PC-3 (cell line): ENCODE data around the gene GLB1L2. TPM values are rescaled to one million over a fixed set of nuclear protein-coding genes. Genes with fewer than 3 reads are reported as not detected.

ENCODE experiments used
- ATAC-seq: fragments of 200-7000 bp; cut with Tn5 transposase; 2 replicates; pipeline ENCODE4 v1.9.1; 2020; ENCODE audit warnings: mild to moderate bottlenecking, moderate library complexity
- BruUV-seq: library from RNA; stranded (reverse); fragments of 400-500 nt; replicated peaks from 2 replicates; lab custom pipeline; 2021; lab: Mats Ljungman, UMichigan
- CTCF ChIA-PET: fragments of 300-600 bp; sonication (Branson Sonifier 250); formaldehyde crosslinking; loops from one replicate; lab custom pipeline; 2022; ENCODE audit warnings: antibody characterized with exemption; lab: Charles Lee
- POLR2A ChIA-PET: fragments of 300-600 bp; sonication (Branson Sonifier 250); formaldehyde crosslinking; loops from one replicate; lab custom pipeline; 2022; ENCODE audit warnings: antibody characterized with exemption; ENCODE audit not compliant: unreplicated experiment; lab: Charles Lee
- DNase-seq: peaks from one replicate; pipeline ENCODE4 v3.0.0-alpha.2; 2015
- H2AFZ ChIP-seq: fragments of 300-600 bp; sonication (generic); 2 replicates; pipeline ENCODE4 v1.6.0; 2016; ENCODE audit warnings: antibody characterized with exemption, low read length
- H3F3A ChIP-seq: fragments of 300-600 bp; sonication (generic); one replicate; pipeline ENCODE4 v1.6.0; 2017; ENCODE audit warnings: antibody characterized with exemption, low read length, control low read depth, mild to moderate bottlenecking; ENCODE audit not compliant: unreplicated experiment
- H3K27ac ChIP-seq: fragments of 300-600 bp; sonication (generic); 2 replicates; pipeline ENCODE4 v1.5.1; 2016; ENCODE audit warnings: mild to moderate bottlenecking, low read length
- H3K27me3 ChIP-seq: fragments of 300-600 bp; sonication (generic); 2 replicates; pipeline ENCODE4 v1.6.1; 2016; ENCODE audit warnings: low read length, mixed read lengths
- H3K36me3 ChIP-seq: fragments of 300-600 bp; sonication (generic); 2 replicates; pipeline ENCODE4 v1.6.1; 2016; ENCODE audit warnings: low read depth, mixed run types, low read length, mixed read lengths
- H3K4me1 ChIP-seq: fragments of 300-600 bp; sonication (generic); 2 replicates; pipeline ENCODE4 v1.5.1; 2016; ENCODE audit warnings: low read length; ENCODE audit not compliant: insufficient read depth
- H3K4me2 ChIP-seq: fragments of 300-600 bp; sonication (generic); 2 replicates; pipeline ENCODE4 v1.6.0; 2016; ENCODE audit warnings: low read length
- H3K4me3 ChIP-seq: fragments of 300-600 bp; sonication (generic); 2 replicates; pipeline ENCODE4 v1.5.1; 2016; ENCODE audit warnings: mild to moderate bottlenecking, low read length, mixed read lengths
- H3K79me2 ChIP-seq: fragments of 300-600 bp; sonication (generic); 2 replicates; pipeline ENCODE4 v1.6.1; 2017; ENCODE audit warnings: low read length, mixed read lengths
- H3K9ac ChIP-seq: fragments of 300-600 bp; sonication (generic); 2 replicates; pipeline ENCODE4 v1.6.0; 2016; ENCODE audit warnings: mild to moderate bottlenecking, low read length
- H3K9me2 ChIP-seq: fragments of 300-600 bp; sonication (generic); replicated peaks from 2 replicates; pipeline ENCODE4 v1.6.1; 2016; ENCODE audit warnings: mixed run types, low read length, mixed read lengths
- H3K9me3 ChIP-seq: fragments of 300-600 bp; sonication (generic); 2 replicates; pipeline ENCODE4 v1.6.1; 2016; ENCODE audit warnings: low read length, mixed read lengths
- H4K20me1 ChIP-seq: fragments of 300-600 bp; sonication (generic); 2 replicates; pipeline ENCODE4 v1.6.1; 2016; ENCODE audit warnings: low read length, mixed read lengths
- EZH2 ChIP-seq: fragments of 300-600 bp; sonication (generic); IDR thresholded peaks from one replicate; pipeline ENCODE4 v1.6.1; 2017; ENCODE audit warnings: antibody characterized with exemption, mild to moderate bottlenecking, low read length; ENCODE audit not compliant: unreplicated experiment
- EZH2phosphoT487 ChIP-seq: fragments of 300-600 bp; sonication (generic); IDR thresholded peaks from 2 replicates; pipeline ENCODE4 v1.6.1; 2018; ENCODE audit warnings: mild to moderate bottlenecking, antibody characterized with exemption, low read length, borderline replicate concordance
- intact Hi-C: fragments of 100-400 bp; cut with micrococcal nuclease; formaldehyde crosslinking; loops from 2 replicates; pipeline ENCODE4 v1.9.0; 2023
- total RNA-seq: library from RNA; depleted of rRNA; stranded (reverse); fragments of >200 nt; gene quantifications from 2 replicates; pipeline ENCODE4 v1.2.3, GENCODE V29; 2014
- TF ChIP-seq, protein P1 (sequence below): fragments of 300-600 bp; sonication (generic); conservative IDR thresholded peaks from 2 replicates; pipeline ENCODE4 v1.5.1; 2017; ENCODE audit warnings: antibody characterized with exemption, low read depth, mild to moderate bottlenecking, low read length

Gene GLB1L2
- total RNA-seq, 1 experiment from 2014 or later: 0.62 TPM

DNA sequence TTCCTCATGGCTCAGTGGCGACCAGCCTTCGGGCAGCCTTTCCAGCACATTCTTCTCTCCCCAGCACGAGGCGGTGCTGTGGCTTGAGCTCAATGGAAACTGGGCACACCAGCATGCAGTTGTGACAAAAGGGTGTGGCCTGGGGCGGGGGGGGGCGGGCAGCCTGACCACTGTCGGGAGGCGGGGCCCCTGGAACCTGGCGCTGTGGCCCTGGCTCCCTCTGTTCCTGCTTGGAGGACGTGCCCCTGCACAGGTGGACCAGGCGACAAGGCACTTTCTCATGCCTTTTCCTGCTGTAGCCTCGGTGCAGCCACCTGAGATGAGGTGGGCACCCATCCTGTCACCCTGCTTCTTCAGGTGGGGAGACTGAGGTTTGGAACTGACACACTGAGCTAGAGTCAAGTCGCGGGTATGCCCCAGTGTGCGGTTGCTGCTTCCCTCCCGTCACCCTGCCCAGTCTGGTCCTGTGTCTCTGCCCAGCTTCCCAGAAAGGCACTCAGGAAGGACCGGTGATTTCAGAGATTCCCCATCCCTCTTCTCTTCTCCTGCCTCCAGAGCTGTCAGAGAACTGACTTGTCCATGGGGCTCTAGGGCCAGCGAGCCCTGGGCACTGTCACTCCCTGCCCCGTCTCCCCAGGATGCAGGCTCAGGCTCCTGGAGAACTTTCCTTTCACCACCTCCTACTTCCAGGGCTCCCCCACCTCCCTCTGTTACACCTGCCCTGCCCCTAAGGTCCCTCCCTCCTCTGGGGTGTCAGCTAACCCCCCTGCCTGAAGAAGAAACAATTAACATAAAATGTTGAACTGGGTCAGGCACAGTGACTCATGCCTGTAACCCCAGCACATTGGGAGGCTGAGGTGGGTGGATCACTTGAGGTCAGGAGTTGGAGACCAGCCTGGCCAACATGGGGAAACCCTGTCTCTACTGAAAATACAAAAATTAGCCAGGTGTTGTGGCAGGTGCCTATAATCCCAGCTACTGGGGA is 70.3 kb downstream of the GLB1L2 start:
- ChIA-PET CTCF (no interaction called here), POLR2A (no interaction called here)
- ATAC-seq: no peak
- H3K36me3 ChIP-seq: no peaks in the 10 kb centered on the region
- intact Hi-C loops: no loop called here
- no peak for DNase-seq
- no peak overlapping the region for H3K27ac ChIP-seq
- H2AFZ ChIP-seq: no peak overlapping the region
- H3K79me2 ChIP-seq: no peaks in the 10 kb centered on the region
- H3F3A ChIP-seq: no peaks in the 10 kb centered on the region
- no TSS peak for BruUV-seq
- H4K20me1 ChIP-seq: no peaks in the 10 kb centered on the region
- H3K9me3 ChIP-seq: 0 out of 2 replicates have a peak, but pooled peaks cover 4% of the 10 kb centered on the region
- H3K4me3 ChIP-seq: no peak overlapping the region
- H3K9me2 ChIP-seq: no peaks in the 10 kb centered on the region
- no peaks in the 10 kb centered on the region for H3K4me1 ChIP-seq
- TF ChIP-seq EZH2phosphoT487 (no peak), EZH2 (no peak)
- TF ChIP-seq, protein P1, sequence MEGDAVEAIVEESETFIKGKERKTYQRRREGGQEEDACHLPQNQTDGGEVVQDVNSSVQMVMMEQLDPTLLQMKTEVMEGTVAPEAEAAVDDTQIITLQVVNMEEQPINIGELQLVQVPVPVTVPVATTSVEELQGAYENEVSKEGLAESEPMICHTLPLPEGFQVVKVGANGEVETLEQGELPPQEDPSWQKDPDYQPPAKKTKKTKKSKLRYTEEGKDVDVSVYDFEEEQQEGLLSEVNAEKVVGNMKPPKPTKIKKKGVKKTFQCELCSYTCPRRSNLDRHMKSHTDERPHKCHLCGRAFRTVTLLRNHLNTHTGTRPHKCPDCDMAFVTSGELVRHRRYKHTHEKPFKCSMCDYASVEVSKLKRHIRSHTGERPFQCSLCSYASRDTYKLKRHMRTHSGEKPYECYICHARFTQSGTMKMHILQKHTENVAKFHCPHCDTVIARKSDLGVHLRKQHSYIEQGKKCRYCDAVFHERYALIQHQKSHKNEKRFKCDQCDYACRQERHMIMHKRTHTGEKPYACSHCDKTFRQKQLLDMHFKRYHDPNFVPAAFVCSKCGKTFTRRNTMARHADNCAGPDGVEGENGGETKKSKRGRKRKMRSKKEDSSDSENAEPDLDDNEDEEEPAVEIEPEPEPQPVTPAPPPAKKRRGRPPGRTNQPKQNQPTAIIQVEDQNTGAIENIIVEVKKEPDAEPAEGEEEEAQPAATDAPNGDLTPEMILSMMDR: no peak
- H3K4me2 ChIP-seq: no peak overlapping the region
- H3K27me3 ChIP-seq: peaks cover 29% of the 10 kb centered on the region
- no peak overlapping the region for H3K9ac ChIP-seq

DNA sequence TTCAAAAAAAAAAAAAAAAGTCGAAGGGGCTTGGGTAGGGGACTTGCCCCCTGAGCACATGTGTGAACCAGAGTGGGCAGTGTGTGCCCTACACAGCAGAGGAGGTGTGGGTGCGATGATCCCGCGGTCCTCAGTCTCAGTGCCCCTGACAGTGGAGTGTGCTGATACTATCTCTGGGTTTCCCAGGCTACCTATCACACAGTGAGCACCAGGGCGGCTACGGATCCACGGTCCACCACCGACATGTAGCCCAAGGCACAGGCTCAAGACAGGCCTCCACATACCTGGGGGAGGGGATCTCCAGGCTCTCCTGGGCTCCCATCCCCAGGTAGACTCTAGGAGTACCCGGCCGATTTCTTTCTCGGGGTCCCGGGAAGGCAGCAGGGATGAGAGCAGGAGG is 71.1 kb downstream of the GLB1L2 start:
- DNase-seq (no peak), ATAC-seq (no peak)
- no peak overlapping the region for H3K9ac ChIP-seq
- no peaks in the 10 kb centered on the region for H3K4me1 ChIP-seq
- H3K79me2 ChIP-seq: no peaks in the 10 kb centered on the region
- 0 out of 2 replicates have a peak, but pooled peaks cover 4% of the 10 kb centered on the region for H3K9me3 ChIP-seq
- ChIA-PET POLR2A (no interaction called here), CTCF (no interaction called here)
- H3K27me3 ChIP-seq: peaks cover 33% of the 10 kb centered on the region
- intact Hi-C loops: no loop called here
- H3K27ac ChIP-seq: no peak overlapping the region
- H3K4me3 ChIP-seq: no peak overlapping the region
- H3K36me3 ChIP-seq: no peaks in the 10 kb centered on the region
- H4K20me1 ChIP-seq: no peaks in the 10 kb centered on the region
- no peaks in the 10 kb centered on the region for H3K9me2 ChIP-seq
- H3K4me2 ChIP-seq: no peak overlapping the region
- no peak overlapping the region for H2AFZ ChIP-seq
- TF ChIP-seq EZH2 (no peak), EZH2phosphoT487 (no peak)
- TF ChIP-seq, protein P1: no peak
- H3F3A ChIP-seq: no peaks in the 10 kb centered on the region
- BruUV-seq: no TSS peak
